SK-N-SH treated with all-trans-retinoic acid at 6 μM for 48 hours (cell line): ENCODE data around the gene BFSP2.

Source experiments
- ATAC-seq: fragments of 200-7000 bp; cut with Tn5 transposase; 3 replicates; pipeline ENCODE4 v1.9.1; 2020; ENCODE audit warnings: mild to moderate bottlenecking, moderate library complexity
- ARNTL ChIP-seq: fragments of 450-650 bp; formaldehyde crosslinking; IDR thresholded peaks from 2 replicates; pipeline ENCODE4 v1.5.0; 2020; ENCODE audit warnings: low read depth, mild to moderate bottlenecking, moderate library complexity, borderline replicate concordance
- BACH2 ChIP-seq: fragments of 250-450 bp; sonication (Bioruptor Pico); IDR thresholded peaks from 2 replicates; pipeline ENCODE4 v1.9.0; 2021; ENCODE audit warnings: mild to moderate bottlenecking, borderline replicate concordance
- CREB5 ChIP-seq: fragments of 250-450 bp; sonication (Bioruptor Pico); IDR thresholded peaks from 2 replicates; pipeline ENCODE4 v1.5.1; 2020; ENCODE audit warnings: low read depth, mild to moderate bottlenecking, moderate library complexity
- CSDC2 ChIP-seq: fragments of 250-450 bp; sonication (Bioruptor Pico); IDR thresholded peaks from 2 replicates; pipeline ENCODE4 v1.5.0; 2020; ENCODE audit warnings: mild to moderate bottlenecking, moderate library complexity
- ESRRG ChIP-seq: fragments of 250-450 bp; sonication (Bioruptor Pico); IDR thresholded peaks from 2 replicates; pipeline ENCODE4 v1.6.1; 2021; ENCODE audit warnings: mild to moderate bottlenecking
- GLIS3 ChIP-seq: fragments of 250-450 bp; sonication (Bioruptor Pico); IDR thresholded peaks from 2 replicates; pipeline ENCODE4 v1.5.0; 2020; ENCODE audit warnings: mild to moderate bottlenecking, moderate library complexity
- ISL1 ChIP-seq: fragments of 250-450 bp; sonication (Bioruptor Pico); IDR thresholded peaks from 2 replicates; pipeline ENCODE4 v2.1.2; 2022; ENCODE audit warnings: mild to moderate bottlenecking, moderate library complexity
- OSR1 ChIP-seq: fragments of 250-450 bp; sonication (Bioruptor Pico); IDR thresholded peaks from 2 replicates; pipeline ENCODE4 v1.8.0; 2022; ENCODE audit warnings: moderate library complexity, mild to moderate bottlenecking, inconsistent platforms
- PATZ1 ChIP-seq: fragments of 250-450 bp; sonication (Bioruptor Pico); IDR thresholded peaks from 2 replicates; pipeline ENCODE4 v1.8.0; 2020; ENCODE audit warnings: mild to moderate bottlenecking, moderate library complexity, borderline replicate concordance
- POU6F1 ChIP-seq: fragments of 250-450 bp; sonication (Bioruptor Pico); IDR thresholded peaks from 2 replicates; pipeline ENCODE4 v1.8.0; 2021; ENCODE audit warnings: low read depth, mild to moderate bottlenecking, moderate library complexity, borderline replicate concordance
- SNAI2 ChIP-seq: fragments of 250-450 bp; sonication (Bioruptor Pico); IDR thresholded peaks from 2 replicates; pipeline ENCODE4 v1.5.0; 2020; ENCODE audit warnings: mild to moderate bottlenecking, moderate library complexity
- TCF4 ChIP-seq: fragments of 250-450 bp; sonication (Bioruptor Pico); IDR thresholded peaks from 2 replicates; pipeline ENCODE4 v1.8.0; 2021; ENCODE audit warnings: mild to moderate bottlenecking, moderate library complexity, borderline replicate concordance
- TOX ChIP-seq: fragments of 250-450 bp; sonication (Bioruptor Pico); IDR thresholded peaks from 2 replicates; pipeline ENCODE4 v1.8.0; 2021; ENCODE audit warnings: mild to moderate bottlenecking, moderate library complexity, borderline replicate concordance
- TSHZ2 ChIP-seq: fragments of 250-450 bp; sonication (Bioruptor Pico); IDR thresholded peaks from 2 replicates; pipeline ENCODE4 v1.5.0; 2020; ENCODE audit warnings: mild to moderate bottlenecking, moderate library complexity
- ZC3H10 ChIP-seq: fragments of 250-450 bp; sonication (Bioruptor Pico); IDR thresholded peaks from 2 replicates; pipeline ENCODE4 v1.5.1; 2021; ENCODE audit warnings: mild to moderate bottlenecking, moderate library complexity
- ZFP30 ChIP-seq: fragments of 450-650 bp; formaldehyde crosslinking; IDR thresholded peaks from 2 replicates; pipeline ENCODE4 v1.5.0; 2022; ENCODE audit warnings: mild to moderate bottlenecking, moderate library complexity
- ZNF565 ChIP-seq: fragments of 450-650 bp; formaldehyde crosslinking; conservative IDR thresholded peaks from 2 replicates; pipeline ENCODE4 v1.5.0; 2020; ENCODE audit warnings: low read depth, mild to moderate bottlenecking, moderate library complexity
- ZNF70 ChIP-seq: fragments of 450-650 bp; formaldehyde crosslinking; IDR thresholded peaks from 2 replicates; pipeline ENCODE4 v1.5.0; 2020; ENCODE audit warnings: mild to moderate bottlenecking, moderate library complexity
- ZNF8 ChIP-seq: fragments of 450-650 bp; formaldehyde crosslinking; IDR thresholded peaks from 2 replicates; pipeline ENCODE4 v1.5.0; 2020; ENCODE audit warnings: mild to moderate bottlenecking, moderate library complexity

Gene BFSP2

GRCh38 chr3:133375403-133375745 lies 24.5 kb upstream of the BFSP2 start:
- ATAC-seq = no peak

GRCh38 chr3:133376810-133377209 lies 23.0 kb upstream of the BFSP2 start:
- ATAC-seq = peak; percentile 44
- TF ChIP-seq ESRRG (no peak), BACH2 (CRISPR knock-in tag) (no peak), ZNF8 (no peak), POU6F1 (no peak), PATZ1 (CRISPR knock-in tag) (no peak), TSHZ2 (CRISPR knock-in tag) (no peak), CSDC2 (CRISPR knock-in tag) (no peak), TCF4 (no peak), TOX (CRISPR knock-in tag) (no peak)

More at GRCh38 chr3:133375403-133375745, 24.5 kb upstream of the BFSP2 start:
- TF ChIP-seq SNAI2 (CRISPR knock-in tag) = no peak
- TF ChIP-seq ISL1 (CRISPR knock-in tag) = no peak
- no peak for TF ChIP-seq BACH2 (CRISPR knock-in tag)
- TF ChIP-seq ZC3H10 (CRISPR knock-in tag) = no peak
- no peak for TF ChIP-seq ZNF70 (CRISPR knock-in tag)
- no peak for TF ChIP-seq TCF4
- no peak for TF ChIP-seq TSHZ2 (CRISPR knock-in tag)
- TF ChIP-seq ZNF565 (CRISPR knock-in tag) = no peak
- TF ChIP-seq CREB5 (CRISPR knock-in tag) = no peak
- TF ChIP-seq PATZ1 (CRISPR knock-in tag) = no peak
- TF ChIP-seq ZFP30 = no peak
- TF ChIP-seq POU6F1 = no peak
- TF ChIP-seq ZNF8 = no peak
- no peak for TF ChIP-seq ARNTL (CRISPR knock-in tag)
- no peak for TF ChIP-seq OSR1
- no peak for TF ChIP-seq GLIS3 (CRISPR knock-in tag)
- TF ChIP-seq ESRRG = no peak
